K562 (cell line): ENCODE data around the gene PHETA1. TPM values are rescaled to one million over a fixed set of nuclear protein-coding genes. Genes with fewer than 3 reads are reported as not detected.

ENCODE experiments used
- ELF1 ChIP-seq: fragments of 200-800 bp; sonication (Bioruptor generic); IDR thresholded peaks from 2 replicates; pipeline ENCODE4 v1.6.1; 2016; ENCODE audit warnings: missing genetic modification characterization, missing compliant biosample characterization
- ESRRA ChIP-seq: fragments of 450-650 bp; IDR thresholded peaks from 2 replicates; pipeline ENCODE4 v1.6.1; 2014; ENCODE audit warnings: low read depth, mild to moderate bottlenecking, moderate library complexity, borderline replicate concordance
- GTF2E2 ChIP-seq: fragments of 200-800 bp; sonication (Bioruptor generic); IDR thresholded peaks from 2 replicates; pipeline ENCODE4 v1.6.1; 2016; ENCODE audit warnings: missing genetic modification characterization, missing compliant biosample characterization
- HNRNPLL ChIP-seq: fragments of 200-400 bp; formaldehyde crosslinking; IDR thresholded peaks from 2 replicates; pipeline ENCODE4 v1.6.1; 2017; ENCODE audit warnings: low read length, low read depth, mild to moderate bottlenecking; ENCODE audit not compliant: poor library complexity, severe bottlenecking
- HOMEZ ChIP-seq: fragments of 250-450 bp; sonication (Bioruptor Pico); IDR thresholded peaks from 2 replicates; pipeline ENCODE4 v1.4.0; 2020; ENCODE audit warnings: mild to moderate bottlenecking, moderate library complexity
- MAX ChIP-seq: sonication (generic); formaldehyde crosslinking; IDR thresholded peaks from 2 replicates; pipeline ENCODE4 v1.9.0; 2022; ENCODE audit warnings: mild to moderate bottlenecking, missing genetic modification reagents
- NR2C1 ChIP-seq, 2 experiments: fragments of 450-650 bp; IDR thresholded peaks; 2 replicates each; pipeline ENCODE4 v1.6.1; 2017; ENCODE audit warnings: mild to moderate bottlenecking in 2 of 2, antibody characterized with exemption in 1 of 2, inconsistent platforms in 1 of 2, missing compliant biosample characterization in 1 of 2, missing genetic modification characterization in 1 of 2
- NR4A1 ChIP-seq, 2 experiments: fragments of 250-450 bp in 1 of 2; fragments of 450-650 bp in 1 of 2; sonication (Bioruptor Pico) in 1 of 2; IDR thresholded peaks; 2 replicates each; pipeline versions ENCODE4 v1.4.0 to v1.6.1; 2016 to 2020; ENCODE audit warnings: mild to moderate bottlenecking in 2 of 2, missing compliant biosample characterization in 1 of 2, missing genetic modification characterization in 1 of 2, moderate library complexity in 1 of 2
- RBM17 ChIP-seq: fragments of 200-400 bp; formaldehyde crosslinking; IDR thresholded peaks from 2 replicates; pipeline ENCODE4 v1.6.1; 2017; ENCODE audit warnings: low read depth, mild to moderate bottlenecking, low read length, borderline replicate concordance
- SRSF1 ChIP-seq: fragments of 200-400 bp; formaldehyde crosslinking; IDR thresholded peaks from 2 replicates; pipeline ENCODE4 v1.6.1; 2017; ENCODE audit warnings: mild to moderate bottlenecking, low read depth, low read length, moderate library complexity
- SRSF7 ChIP-seq: fragments of 200-400 bp; formaldehyde crosslinking; optimal IDR thresholded peaks from 2 replicates; pipeline ENCODE3; 2017; ENCODE audit warnings: mild to moderate bottlenecking, low read depth, low read length
- SUPT5H ChIP-seq: fragments of 450-650 bp; IDR thresholded peaks from 2 replicates; pipeline ENCODE4 v1.6.1; 2016
- TBL1XR1 ChIP-seq, 2 experiments: IDR thresholded peaks; 2 replicates each; pipeline ENCODE4 v1.6.1; 2012; ENCODE audit warnings: improper control_type of control experiment in 2 of 2, low read length in 2 of 2, mild to moderate bottlenecking in 1 of 2
- ZBTB43 ChIP-seq: sonication (generic); formaldehyde crosslinking; IDR thresholded peaks from 2 replicates; pipeline ENCODE4 v1.8.0; 2023; ENCODE audit warnings: mild to moderate bottlenecking, missing genetic modification reagents
- ZC3H4 ChIP-seq: sonication (generic); formaldehyde crosslinking; IDR thresholded peaks from 2 replicates; pipeline ENCODE4 v1.9.0; 2021; ENCODE audit warnings: missing genetic modification reagents, borderline replicate concordance
- ZFP30 ChIP-seq: fragments of 250-450 bp; sonication (Bioruptor Pico); IDR thresholded peaks from 2 replicates; pipeline ENCODE4 v1.8.0; 2022; ENCODE audit warnings: moderate library complexity, mild to moderate bottlenecking, inconsistent platforms, borderline replicate concordance
- ZNF121 ChIP-seq: sonication (generic); formaldehyde crosslinking; conservative IDR thresholded peaks from 2 replicates; pipeline ENCODE4 v1.8.0; 2022; ENCODE audit warnings: missing genetic modification reagents
- ZNF143 ChIP-seq: sonication (generic); formaldehyde crosslinking; IDR thresholded peaks from 2 replicates; pipeline ENCODE4 v1.9.0; 2022; ENCODE audit warnings: mild to moderate bottlenecking, missing genetic modification reagents
- ZNF197 ChIP-seq: fragments of 200-800 bp; sonication (Bioruptor generic); IDR thresholded peaks from 2 replicates; pipeline ENCODE4 v1.6.1; 2016; ENCODE audit warnings: low read depth, missing genetic modification characterization, missing compliant biosample characterization
- ZNF217 ChIP-seq: sonication (generic); formaldehyde crosslinking; IDR thresholded peaks from 2 replicates; pipeline ENCODE4 v1.8.0; 2022; ENCODE audit warnings: mild to moderate bottlenecking, missing genetic modification reagents
- ZNF408 ChIP-seq: fragments of 250-450 bp; sonication (Bioruptor Pico); IDR thresholded peaks from 2 replicates; pipeline ENCODE4 v1.4.0; 2020; ENCODE audit warnings: low read depth, mild to moderate bottlenecking, moderate library complexity
- polyA plus RNA-seq, 8 experiments: library from polyadenylated mRNA; depleted of rRNA in 4 of 8; stranded (reverse) in 5 of 8; unstranded in 3 of 8; fragments of >200 nt; fragmentation: Nextera tagmentation in 2 of 8; fragmentation: Illumina TruSeq in 1 of 8; extraction: Ambion mirVana in 2 of 8; extraction: Trizol in 1 of 8; gene quantifications; 2 replicates each; pipeline versions ENCODE4 v1.2.1 to v1.2.3, GENCODE V29; 2011 to 2014; ENCODE audit warnings: inconsistent platforms in 1 of 8, missing spikeins in 1 of 8
- total RNA-seq, 7 experiments: library from RNA; depleted of rRNA in 6 of 7; stranded (reverse); fragments of >200 nt in 6 of 7; fragmentation: Illumina TruSeq in 2 of 7; extraction: Trizol in 2 of 7; gene quantifications; 2 replicates each; pipeline versions ENCODE4 v1.2.1 to v1.2.3, GENCODE V29; 2011 to 2021; ENCODE audit warnings: low replicate concordance in 1 of 7
- TF ChIP-seq, protein P1 (sequence below): sonication (generic); formaldehyde crosslinking; IDR thresholded peaks from 2 replicates; pipeline ENCODE4 v1.8.0; 2022; ENCODE audit warnings: mild to moderate bottlenecking, missing genetic modification reagents
- TF ChIP-seq, protein P2 (sequence below): fragments of 450-650 bp; IDR thresholded peaks from 2 replicates; pipeline ENCODE4 v1.6.1; 2017; ENCODE audit warnings: mild to moderate bottlenecking, moderate library complexity

Gene PHETA1
- total and polyA plus RNA-seq, 9 of the 15 experiments (the other 6 are each of a cell fraction or from before 2014, with no cell fraction given) = 0.03 to 12.4 (median 3.0) TPM

GRCh38 chr12:111413442-111414086, 44.7 kb upstream of the PHETA1 start (continued):
- TF ChIP-seq ELF1 (tag) (no peak), NR2C1 (IDR thresholded peaks at IDR 0.05) (no peak), NR2C1 (tag; IDR thresholded peaks at IDR 0.05) (peak; percentile 49; the same call in 1 of the 2 replicates), HOMEZ (CRISPR knock-in tag) (no peak), NR4A1 (CRISPR knock-in tag; IDR thresholded peaks at IDR 0.05) (no peak), NR4A1 (tag; IDR thresholded peaks at IDR 0.05) (no peak), SRSF1 (no peak), SRSF7 (no peak), ZNF121 (CRISPR knock-in tag) (no peak), ZNF408 (CRISPR knock-in tag) (no peak), SUPT5H (no peak), ESRRA (0 out of 2 replicates have a peak, but pooled peaks have one; percentile 43), ZNF143 (no peak), ZNF197 (no peak), ZC3H4 (CRISPR knock-in tag) (no peak), ZNF217 (CRISPR knock-in tag) (no peak), GTF2E2 (no peak), RBM17 (no peak), ZFP30 (no peak), HNRNPLL (no peak), MAX (CRISPR knock-in tag) (0 out of 2 replicates have a peak, but pooled peaks have one; percentile 37), ZBTB43 (no peak), TBL1XR1 (IDR thresholded peaks at IDR 0.05; ENCODE audit: low read length in 2 of 2) (no peak)
- TF ChIP-seq, protein P1, sequence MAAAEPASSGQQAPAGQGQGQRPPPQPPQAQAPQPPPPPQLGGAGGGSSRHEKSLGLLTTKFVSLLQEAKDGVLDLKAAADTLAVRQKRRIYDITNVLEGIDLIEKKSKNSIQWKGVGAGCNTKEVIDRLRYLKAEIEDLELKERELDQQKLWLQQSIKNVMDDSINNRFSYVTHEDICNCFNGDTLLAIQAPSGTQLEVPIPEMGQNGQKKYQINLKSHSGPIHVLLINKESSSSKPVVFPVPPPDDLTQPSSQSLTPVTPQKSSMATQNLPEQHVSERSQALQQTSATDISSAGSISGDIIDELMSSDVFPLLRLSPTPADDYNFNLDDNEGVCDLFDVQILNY = no peak
- TF ChIP-seq, protein P2, sequence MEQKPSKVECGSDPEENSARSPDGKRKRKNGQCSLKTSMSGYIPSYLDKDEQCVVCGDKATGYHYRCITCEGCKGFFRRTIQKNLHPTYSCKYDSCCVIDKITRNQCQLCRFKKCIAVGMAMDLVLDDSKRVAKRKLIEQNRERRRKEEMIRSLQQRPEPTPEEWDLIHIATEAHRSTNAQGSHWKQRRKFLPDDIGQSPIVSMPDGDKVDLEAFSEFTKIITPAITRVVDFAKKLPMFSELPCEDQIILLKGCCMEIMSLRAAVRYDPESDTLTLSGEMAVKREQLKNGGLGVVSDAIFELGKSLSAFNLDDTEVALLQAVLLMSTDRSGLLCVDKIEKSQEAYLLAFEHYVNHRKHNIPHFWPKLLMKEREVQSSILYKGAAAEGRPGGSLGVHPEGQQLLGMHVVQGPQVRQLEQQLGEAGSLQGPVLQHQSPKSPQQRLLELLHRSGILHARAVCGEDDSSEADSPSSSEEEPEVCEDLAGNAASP = no peak
